ENCODE results near the gene RBPMS2.

The RBPMS2 gene

GRCh38 chr15:64779630-64780029 lies 4.2 kb upstream of the RBPMS2 start:
- no peak for TF ChIP-seq CTCF (IDR thresholded peaks at IDR 0.05)
- Histone ChIP-seq H3K4me1 (ENCODE audit: control insufficient read depth in 1 of 2, insufficient read depth in 1 of 2, low read depth in 1 of 2, low read length in 1 of 2) (peaks cover 0 to 11% of the 10 kb centered on the region in 2 experiments), H3K27ac (no peak overlapping the region), H3K36me3 (no peaks in the 10 kb centered on the region), H3K27me3 (peaks cover 73% of the 10 kb centered on the region), H3K4me3 (ENCODE audit: low read depth in 1 of 2, low read length in 1 of 2) (no peak overlapping the region), H3K9me3 (no peaks in the 10 kb centered on the region)

GRCh38 chr15:64779024-64779423 lies 3.6 kb upstream of the RBPMS2 start:
- Histone ChIP-seq H3K27ac (no peak overlapping the region), H3K9me3 (no peaks in the 10 kb centered on the region), H3K4me1 (ENCODE audit: control insufficient read depth in 1 of 2, insufficient read depth in 1 of 2, low read depth in 1 of 2, low read length in 1 of 2) (peaks cover 0 to 11% of the 10 kb centered on the region in 2 experiments), H3K4me3 (ENCODE audit: low read depth in 1 of 2, low read length in 1 of 2) (no peak overlapping the region), H3K36me3 (no peaks in the 10 kb centered on the region), H3K27me3 (peaks cover 79% of the 10 kb centered on the region)
- TF ChIP-seq CTCF (IDR thresholded peaks at IDR 0.05) = no peak

GRCh38 chr15:64776402-64776786 lies 1.0 kb upstream of the RBPMS2 start:
- H3K36me3 ChIP-seq = no peaks in the 10 kb centered on the region
- peaks cover 100% of the 10 kb centered on the region for H3K27me3 ChIP-seq
- no peak for TF ChIP-seq CTCF (IDR thresholded peaks at IDR 0.05)
- H3K4me3 ChIP-seq (ENCODE audit: low read depth in 1 of 2, low read length in 1 of 2) = no peak overlapping the region
- peaks cover 0 to 11% of the 10 kb centered on the region in 2 experiments for H3K4me1 ChIP-seq (ENCODE audit: control insufficient read depth in 1 of 2, insufficient read depth in 1 of 2, low read depth in 1 of 2, low read length in 1 of 2)
- H3K27ac ChIP-seq = no peak overlapping the region
- no peaks in the 10 kb centered on the region for H3K9me3 ChIP-seq

GRCh38 chr15:64774629-64775493 lies 528 bp downstream of the RBPMS2 start:
- peak overlapping the region in 1 of 2 experiments; percentile 24 for H3K4me3 ChIP-seq (ENCODE audit: low read depth in 1 of 2, low read length in 1 of 2)
- H3K9me3 ChIP-seq = no peaks in the 10 kb centered on the region
- H3K4me1 ChIP-seq (ENCODE audit: control insufficient read depth in 1 of 2, insufficient read depth in 1 of 2, low read depth in 1 of 2, low read length in 1 of 2) = peaks cover 0 to 11% of the 10 kb centered on the region in 2 experiments
- no peaks in the 10 kb centered on the region for H3K36me3 ChIP-seq
- no peak overlapping the region for H3K27ac ChIP-seq
- TF ChIP-seq CTCF (IDR thresholded peaks at IDR 0.05) = no peak
- peaks cover 100% of the 10 kb centered on the region for H3K27me3 ChIP-seq

GRCh38 chr15:64774037-64774628 lies 1.3 kb downstream of the RBPMS2 start:
- Histone ChIP-seq H3K27me3 (peaks cover 97% of the 10 kb centered on the region), H3K4me1 (ENCODE audit: control insufficient read depth in 1 of 2, insufficient read depth in 1 of 2, low read depth in 1 of 2, low read length in 1 of 2) (peaks cover 0 to 11% of the 10 kb centered on the region in 2 experiments), H3K27ac (no peak overlapping the region), H3K36me3 (no peaks in the 10 kb centered on the region), H3K4me3 (ENCODE audit: low read depth in 1 of 2, low read length in 1 of 2) (no peak overlapping the region), H3K9me3 (no peaks in the 10 kb centered on the region)
- no peak for TF ChIP-seq CTCF (IDR thresholded peaks at IDR 0.05)
